OCI-LY7 (cell line): Measurements from ENCODE around the gene EXOSC6.

Source experiments
- EZH2phosphoT487 ChIP-seq: fragments of 200-600 bp; sonication (generic); IDR thresholded peaks from 2 replicates; pipeline ENCODE4 v1.6.1; 2018; ENCODE audit warnings: low read depth, borderline replicate concordance, mild to moderate bottlenecking, mixed run types, antibody characterized with exemption, low read length, moderate library complexity, mixed read lengths
- TF ChIP-seq, protein P1 (sequence below): fragments of 200-600 bp; sonication (generic); conservative IDR thresholded peaks from 2 replicates; pipeline ENCODE4 v1.5.1; 2014; ENCODE audit warnings: mild to moderate bottlenecking, antibody characterized with exemption, low read length, moderate library complexity, mixed read lengths

DNA sequence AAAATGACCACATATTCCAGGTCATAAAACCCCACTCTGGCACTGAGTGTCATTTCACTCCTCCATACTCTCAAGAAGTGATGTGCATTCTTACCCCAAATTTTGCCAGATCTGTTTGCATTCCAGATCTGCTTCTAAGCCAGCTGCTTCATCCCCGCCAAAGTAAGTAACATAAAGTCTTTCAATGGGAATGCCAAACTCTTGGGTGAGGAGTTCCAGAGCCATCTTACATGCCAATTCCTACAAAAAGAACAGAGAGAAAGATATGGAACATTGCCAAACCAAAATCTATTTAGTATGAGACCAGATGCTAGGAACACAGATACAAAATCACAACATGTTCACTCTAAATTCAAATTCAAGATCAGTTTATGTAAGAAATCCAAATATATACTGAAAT, 24.7 kb upstream of the EXOSC6 start:
- TF ChIP-seq, protein P1, sequence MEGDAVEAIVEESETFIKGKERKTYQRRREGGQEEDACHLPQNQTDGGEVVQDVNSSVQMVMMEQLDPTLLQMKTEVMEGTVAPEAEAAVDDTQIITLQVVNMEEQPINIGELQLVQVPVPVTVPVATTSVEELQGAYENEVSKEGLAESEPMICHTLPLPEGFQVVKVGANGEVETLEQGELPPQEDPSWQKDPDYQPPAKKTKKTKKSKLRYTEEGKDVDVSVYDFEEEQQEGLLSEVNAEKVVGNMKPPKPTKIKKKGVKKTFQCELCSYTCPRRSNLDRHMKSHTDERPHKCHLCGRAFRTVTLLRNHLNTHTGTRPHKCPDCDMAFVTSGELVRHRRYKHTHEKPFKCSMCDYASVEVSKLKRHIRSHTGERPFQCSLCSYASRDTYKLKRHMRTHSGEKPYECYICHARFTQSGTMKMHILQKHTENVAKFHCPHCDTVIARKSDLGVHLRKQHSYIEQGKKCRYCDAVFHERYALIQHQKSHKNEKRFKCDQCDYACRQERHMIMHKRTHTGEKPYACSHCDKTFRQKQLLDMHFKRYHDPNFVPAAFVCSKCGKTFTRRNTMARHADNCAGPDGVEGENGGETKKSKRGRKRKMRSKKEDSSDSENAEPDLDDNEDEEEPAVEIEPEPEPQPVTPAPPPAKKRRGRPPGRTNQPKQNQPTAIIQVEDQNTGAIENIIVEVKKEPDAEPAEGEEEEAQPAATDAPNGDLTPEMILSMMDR = no peak
- TF ChIP-seq EZH2phosphoT487 = no peak
